ENCODE results near the gene PRDX2.

DNA sequence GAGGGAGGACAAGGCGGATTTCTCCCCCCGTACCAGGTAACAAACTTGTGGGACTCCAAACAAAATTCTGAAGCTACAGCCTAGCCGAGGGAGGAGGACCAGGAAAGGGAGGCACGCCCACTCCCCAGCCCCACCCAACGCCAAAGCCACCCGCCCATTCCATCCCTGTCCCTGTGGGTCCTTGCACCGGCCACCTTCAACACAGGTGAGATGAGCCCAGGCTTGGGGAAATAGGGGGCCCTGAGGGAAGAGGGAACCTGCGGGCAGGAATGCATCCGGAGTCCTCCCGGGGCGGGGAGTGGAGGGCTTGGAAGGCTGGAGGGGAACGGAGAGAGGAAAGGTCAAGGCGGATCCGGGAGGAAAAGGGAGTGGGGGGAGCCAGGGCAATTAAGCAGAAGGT is 50.0 kb downstream of the PRDX2 start, which contains the start of gene BEST2:
- TF ChIP-seq GATA3 (IDR thresholded peaks at IDR 0.05; ENCODE audit: low read depth, low read length) (no peak), GATA2 (IDR thresholded peaks at IDR 0.05; ENCODE audit: low read depth, low read length) (no peak)

Measured in SH-SY5Y (cell line).